ENCODE measurements around the gene NFE2. TPM values are rescaled to one million over a fixed set of nuclear protein-coding genes. Genes with fewer than 3 reads are reported as not detected.

NFE2 gene
- total RNA-seq, 6 experiments from 2014 or later = 0.46 to 2.8 (median 0.99) TPM

- DNase-seq = no peak
- Histone ChIP-seq H3K4me3 (peak overlapping the region in 2 of 3 donors; percentile 9 to 42), H3K27ac (no peak overlapping the region)
Measured at GRCh38 chr12:54300225-54300731, 537 bp downstream of the NFE2 start.

DNA sequence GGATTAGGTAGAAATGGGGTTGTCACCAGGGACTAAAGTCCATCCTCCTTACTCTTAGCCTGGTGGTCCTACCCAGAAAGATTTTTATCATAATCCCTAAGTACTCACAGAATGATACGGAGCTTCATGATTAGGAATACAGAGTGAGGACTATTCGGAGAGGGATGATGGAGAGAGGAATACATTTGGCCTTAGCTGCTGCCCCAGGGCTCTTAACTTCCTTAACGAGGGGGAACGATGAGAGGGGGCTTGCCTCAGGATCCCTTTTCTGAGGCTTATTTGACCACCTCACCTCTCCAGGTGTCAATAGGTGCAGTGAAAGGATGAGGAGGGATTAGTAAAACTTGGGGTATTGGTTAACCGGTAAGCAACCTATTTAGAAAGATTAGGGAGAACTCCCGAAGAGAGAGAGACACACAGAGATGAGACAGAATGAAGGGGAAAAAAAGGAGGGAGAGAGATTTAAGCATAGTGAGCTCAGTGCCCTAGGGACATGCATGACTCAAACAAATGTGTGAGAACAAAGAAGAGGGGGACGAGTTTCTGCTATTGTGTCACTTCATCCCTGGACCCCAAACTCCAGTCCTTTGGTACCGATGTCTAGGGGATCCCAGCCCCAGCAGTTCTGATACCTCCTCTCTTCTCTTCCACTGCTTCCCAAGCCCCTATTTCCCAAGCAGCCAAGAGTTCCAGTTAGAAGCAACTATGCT, 1.1 kb downstream of the NFE2 start:
- 27% methylated on average over 6 of the region's 8 CpGs for WGBS (ENCODE audit: insufficient coverage, low coverage, low lambda C conversion rate, missing lambda C conversion rate)
- Histone ChIP-seq H3K36me3 (no peaks in the 10 kb centered on the region), H3K27ac (no peak overlapping the region), H3K4me3 (no peak overlapping the region), H3K9me3 (no peaks in the 10 kb centered on the region), H3K4me1 (peaks cover 0 to 17% (median 0%) of the 10 kb centered on the region in 4 donors), H3K27me3 (no peaks in the 10 kb centered on the region)
- intact Hi-C loops (cut with DNase I) = loop anchor here in 1 of 2 donors (10.0 kb wide), 1 partner anchor 65 kb away; the partner anchor contains the start of gene GPR84
- TF ChIP-seq POLR2A (IDR thresholded peaks at IDR 0.05) (no peak), CTCF (IDR thresholded peaks at IDR 0.05) (no peak)
- no peak for ATAC-seq
- DNase-seq = no peak

More at GRCh38 chr12:54300225-54300731, 537 bp downstream of the NFE2 start:
- no peaks in the 10 kb centered on the region for H3K9me3 ChIP-seq
- H3K27me3 ChIP-seq = no peaks in the 10 kb centered on the region
- no peaks in the 10 kb centered on the region for H3K36me3 ChIP-seq
- no peak for ATAC-seq
- intact Hi-C loops (cut with DNase I) = no loop called here
- peaks cover 0 to 18% (median 0%) of the 10 kb centered on the region in 4 donors for H3K4me1 ChIP-seq
- 17% methylated on average over 2 of the region's 3 CpGs for WGBS (ENCODE audit: insufficient coverage, low coverage, low lambda C conversion rate, missing lambda C conversion rate)
- TF ChIP-seq CTCF (IDR thresholded peaks at IDR 0.05) (no peak), POLR2A (IDR thresholded peaks at IDR 0.05) (no peak)

GRCh38 chr12:54298904-54299303, 1.9 kb downstream of the NFE2 start:
- no peak for ATAC-seq
- WGBS (ENCODE audit: insufficient coverage, low coverage, low lambda C conversion rate, missing lambda C conversion rate) = 64% methylated on average over 5 of the region's 5 CpGs
- Histone ChIP-seq H3K27me3 (no peaks in the 10 kb centered on the region), H3K27ac (no peak overlapping the region), H3K9me3 (no peaks in the 10 kb centered on the region), H3K4me3 (no peak overlapping the region), H3K4me1 (peaks cover 0 to 9% (median 0%) of the 10 kb centered on the region in 4 donors), H3K36me3 (no peaks in the 10 kb centered on the region)
- intact Hi-C loops (cut with DNase I) = loop anchor here in 1 of 2 donors (10.0 kb wide), 1 partner anchor 66 kb away; the partner anchor contains the start of gene GPR84
- no peak for DNase-seq
- no peak for TF ChIP-seq CTCF (IDR thresholded peaks at IDR 0.05)
- TF ChIP-seq POLR2A (IDR thresholded peaks at IDR 0.05) = no peak

GRCh38 chr12:54296393-54297099, 4.3 kb downstream of the NFE2 start:
- Histone ChIP-seq H3K27ac (no peak overlapping the region), H3K4me3 (no peak overlapping the region), H3K9me3 (no peaks in the 10 kb centered on the region), H3K4me1 (peaks cover 0 to 4% (median 0%) of the 10 kb centered on the region in 4 donors), H3K36me3 (no peaks in the 10 kb centered on the region), H3K27me3 (no peaks in the 10 kb centered on the region)
- no peak for DNase-seq
- no peak for ATAC-seq
- no peak for TF ChIP-seq POLR2A (IDR thresholded peaks at IDR 0.05)
- intact Hi-C loops (cut with DNase I) = loop anchor here in 1 of 2 donors (10.0 kb wide), 1 partner anchor 68 kb away; the partner anchor contains the start of gene GPR84
- 69% methylated on average over 5 of the region's 5 CpGs for WGBS (ENCODE audit: insufficient coverage, low coverage, low lambda C conversion rate, missing lambda C conversion rate)
